ENCODE measurements around the gene ARSB. TPM values are rescaled to one million over a fixed set of nuclear protein-coding genes. Genes with fewer than 3 reads are reported as not detected.

ARSB gene
- total RNA-seq, 4 donors from 2014 or later, result 9.1 to 12.7 (median 10.7) TPM

GRCh38 chr5:78808380-78808779, 176.7 kb downstream of the ARSB start:
- Histone ChIP-seq H3K36me3 (no peaks in the 10 kb centered on the region), H3K4me1 (no peaks in the 10 kb centered on the region), H3K4me3 (no peak overlapping the region), H3K9me3 (no peaks in the 10 kb centered on the region), H3K27ac (no peak overlapping the region), H3K27me3 (no peaks in the 10 kb centered on the region)
- 98 to 100% methylated on average over 1 to 6 of the region's 6 CpGs for WGBS, 2 donors (ENCODE audit: low coverage in 1 of 2)
- no peak for TF ChIP-seq CTCF (IDR thresholded peaks at IDR 0.05)
- TF ChIP-seq EP300 (IDR thresholded peaks at IDR 0.05; ENCODE audit: low read depth), result no peak
- TF ChIP-seq POLR2A (IDR thresholded peaks at IDR 0.05), result no peak
- TF ChIP-seq POLR2AphosphoS5 (IDR thresholded peaks at IDR 0.05), result no peak
- in situ Hi-C loops (cut with MboI; ENCODE audit: low pct_ligation_motif_present in 1 of 4, low pct_unique_long_range_greater_than_20kb in 1 of 4, low sequenced_read_pairs in 3 of 4) (no loop called here), intact Hi-C loops (cut with DNase I; ENCODE audit: low total_unique reads) (no loop called here)
- no peak for DNase-seq

- WGBS, 2 donors (ENCODE audit: low coverage in 1 of 2), result 88 to 95% methylated on average over 3 to 8 of the region's 8 CpGs
- intact Hi-C loops (cut with DNase I; ENCODE audit: low total_unique reads), result no loop called here
- no peaks in the 10 kb centered on the region for H3K9me3 ChIP-seq
- no peak for DNase-seq
- H3K4me1 ChIP-seq, result no peaks in the 10 kb centered on the region
- H3K27ac ChIP-seq, result no peak overlapping the region
- no peaks in the 10 kb centered on the region for H3K36me3 ChIP-seq
- in situ Hi-C loops (cut with MboI; ENCODE audit: low pct_ligation_motif_present in 1 of 4, low pct_unique_long_range_greater_than_20kb in 1 of 4, low sequenced_read_pairs in 3 of 4), result no loop called here
- H3K27me3 ChIP-seq, result no peaks in the 10 kb centered on the region
- no peak for TF ChIP-seq CTCF (IDR thresholded peaks at IDR 0.05)
- TF ChIP-seq POLR2A (IDR thresholded peaks at IDR 0.05), result no peak
- TF ChIP-seq POLR2AphosphoS5 (IDR thresholded peaks at IDR 0.05), result no peak
- no peak for TF ChIP-seq EP300 (IDR thresholded peaks at IDR 0.05; ENCODE audit: low read depth)
- H3K4me3 ChIP-seq, result no peak overlapping the region
Measured at GRCh38 chr5:78806544-78806943, 178.6 kb downstream of the ARSB start.

- Histone ChIP-seq H3K9me3 (no peaks in the 10 kb centered on the region), H3K36me3 (no peaks in the 10 kb centered on the region), H3K4me1 (no peaks in the 10 kb centered on the region), H3K27ac (no peak overlapping the region), H3K4me3 (no peak overlapping the region), H3K27me3 (no peaks in the 10 kb centered on the region)
- in situ Hi-C loops (cut with MboI; ENCODE audit: low pct_ligation_motif_present in 1 of 4, low pct_unique_long_range_greater_than_20kb in 1 of 4, low sequenced_read_pairs in 3 of 4) (no loop called here), intact Hi-C loops (cut with DNase I; ENCODE audit: low total_unique reads) (no loop called here)
- 98 to 100% methylated on average over 2 to 10 of the region's 10 CpGs for WGBS, 2 donors (ENCODE audit: low coverage in 1 of 2)
- no peak for DNase-seq
- no peak for TF ChIP-seq EP300 (IDR thresholded peaks at IDR 0.05; ENCODE audit: low read depth)
- no peak for TF ChIP-seq POLR2A (IDR thresholded peaks at IDR 0.05)
- no peak for TF ChIP-seq POLR2AphosphoS5 (IDR thresholded peaks at IDR 0.05)
- no peak for TF ChIP-seq CTCF (IDR thresholded peaks at IDR 0.05)
Measured at GRCh38 chr5:78805474-78806124, 179.5 kb downstream of the ARSB start.

GRCh38 chr5:78804995-78805394, 180.1 kb downstream of the ARSB start:
- 84 to 85% methylated on average over 6 of the region's 6 CpGs for WGBS, 2 donors (ENCODE audit: low coverage in 1 of 2)
- in situ Hi-C loops (cut with MboI; ENCODE audit: low pct_ligation_motif_present in 1 of 4, low pct_unique_long_range_greater_than_20kb in 1 of 4, low sequenced_read_pairs in 3 of 4), result no loop called here

GRCh38 chr5:78803941-78804340, 181.2 kb downstream of the ARSB start:
- Histone ChIP-seq H3K4me3 (no peak overlapping the region), H3K36me3 (no peaks in the 10 kb centered on the region), H3K27me3 (no peaks in the 10 kb centered on the region), H3K4me1 (no peaks in the 10 kb centered on the region), H3K27ac (peak overlapping the region in 3 of 4 donors; percentile 33 to 57 (median 38)), H3K9me3 (no peaks in the 10 kb centered on the region)
- DNase-seq, result no peak
- TF ChIP-seq CTCF (IDR thresholded peaks at IDR 0.05) (no peak), EP300 (IDR thresholded peaks at IDR 0.05; ENCODE audit: low read depth) (no peak), POLR2A (IDR thresholded peaks at IDR 0.05) (no peak), POLR2AphosphoS5 (IDR thresholded peaks at IDR 0.05) (no peak)
- in situ Hi-C loops (cut with MboI; ENCODE audit: low pct_ligation_motif_present in 1 of 4, low pct_unique_long_range_greater_than_20kb in 1 of 4, low sequenced_read_pairs in 3 of 4) (no loop called here), intact Hi-C loops (cut with DNase I; ENCODE audit: low total_unique reads) (no loop called here)
- 91% methylated on average over 2 of the region's 2 CpGs; no CpG with 5 or more reads in 1 of the 2 donors for WGBS, 2 donors (ENCODE audit: low coverage in 1 of 2)

More at GRCh38 chr5:78804995-78805394, 180.1 kb downstream of the ARSB start:
- intact Hi-C loops (cut with DNase I; ENCODE audit: low total_unique reads), result no loop called here
- no peaks in the 10 kb centered on the region for H3K4me1 ChIP-seq
- no peak for TF ChIP-seq POLR2A (IDR thresholded peaks at IDR 0.05)
- H3K27me3 ChIP-seq, result no peaks in the 10 kb centered on the region
- H3K4me3 ChIP-seq, result no peak overlapping the region
- no peaks in the 10 kb centered on the region for H3K36me3 ChIP-seq
- no peak for DNase-seq
- H3K9me3 ChIP-seq, result no peaks in the 10 kb centered on the region
- H3K27ac ChIP-seq, result no peak overlapping the region

Data from transverse colon (tissue), 4 donors.